T47D (cell line): ENCODE data around the gene WDR75.
"Not testable (repeated sequence)": the region's sequence is repeated elsewhere in the genome, so short reads cannot be mapped to it uniquely, and the experiment has no call there.

Experiments used
- DNase-seq, 2 experiments: peaks; one replicate each; pipeline versions ENCODE4 v3.0.0 to v3.0.0-alpha.2; 2011 to 2012; ENCODE audit warnings: low read depth in 1 of 2, low spot score in 1 of 2
- JUND ChIP-seq: IDR thresholded peaks from 2 replicates; pipeline ENCODE4 v1.6.1; 2012; ENCODE audit warnings: low read depth
- in situ Hi-C: cut with HindIII; loops from 2 replicates; pipeline ENCODE4 v1.10.0; 2016; ENCODE audit warnings: low sequenced_read_pairs, low pct_unique_long_range_greater_than_20kb

Gene WDR75

DNA sequence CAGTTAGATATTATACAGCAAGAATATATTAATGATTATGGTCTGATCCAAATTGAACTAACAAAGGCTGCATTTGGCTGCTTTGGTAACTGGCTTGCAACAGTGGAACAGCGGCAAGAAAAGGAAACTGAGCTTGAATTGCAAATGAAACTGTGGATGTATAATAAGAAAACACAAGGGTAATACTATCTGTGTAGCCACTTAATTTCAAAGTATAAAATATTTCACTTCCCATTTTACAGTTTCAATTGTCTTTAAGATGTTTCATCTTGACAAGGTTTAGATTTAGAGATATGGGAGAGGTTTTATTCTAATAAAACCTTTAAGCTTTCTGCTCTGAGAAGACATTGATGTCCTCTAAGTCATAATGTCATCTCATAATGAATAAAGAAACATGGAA lies 23.8 kb downstream of the WDR75 start:
- TF ChIP-seq JUND = no peak
- DNase-seq = no peak
- in situ Hi-C loops = no loop called here

GRCh38 chr2:189465478-189465877 lies 24.2 kb downstream of the WDR75 start:
- in situ Hi-C loops = no loop called here
- DNase-seq = no peak
- TF ChIP-seq JUND = no peak

DNA sequence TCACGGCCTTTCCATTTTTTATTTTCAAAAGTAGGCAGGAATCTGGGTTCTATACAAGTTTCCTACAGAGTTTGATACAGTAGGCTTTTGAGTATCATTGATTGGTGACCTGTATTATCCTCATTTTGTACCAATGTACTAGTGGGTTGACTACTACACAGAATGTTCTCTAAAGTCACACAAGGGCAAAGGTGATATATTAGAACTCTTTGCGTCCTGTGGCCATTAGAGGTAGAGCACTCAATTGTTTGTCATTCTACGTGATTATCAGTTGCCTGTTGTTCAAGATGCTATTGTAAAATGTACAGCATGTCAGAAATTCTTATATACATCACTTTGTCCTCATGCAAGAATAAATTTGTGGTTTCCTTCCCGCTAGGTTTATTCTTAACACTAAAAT lies 24.8 kb downstream of the WDR75 start:
- TF ChIP-seq JUND = no peak
- in situ Hi-C loops = no loop called here
- no peak for DNase-seq

- TF ChIP-seq JUND = no peak
- DNase-seq = peak in 1 of 2 experiments; percentile 68
- in situ Hi-C loops = no loop called here
These were observed 25.4 kb downstream of the WDR75 start for GRCh38 chr2:189466656-189467055.

DNA sequence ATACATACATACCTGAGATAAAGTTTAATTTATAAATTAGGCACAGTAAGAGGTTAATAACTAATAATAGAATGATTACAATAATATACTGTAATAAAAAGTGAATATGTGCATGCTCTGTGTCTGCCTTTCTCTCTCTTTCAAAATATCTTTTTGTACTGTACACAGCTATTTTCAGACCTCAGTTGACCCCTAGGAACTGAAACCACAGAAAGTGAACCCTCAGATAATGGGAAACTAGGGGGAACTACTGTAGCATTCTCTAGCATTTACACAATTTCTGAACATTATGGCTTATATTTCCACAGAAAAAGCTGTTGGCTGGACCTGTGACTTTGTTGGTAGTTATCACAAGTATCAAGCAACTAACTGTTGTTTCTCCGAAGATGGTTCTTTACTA lies 25.9 kb downstream of the WDR75 start:
- DNase-seq = no peak
- in situ Hi-C loops = no loop called here
- TF ChIP-seq JUND = no peak

GRCh38 chr2:189467593-189467992 lies 26.3 kb downstream of the WDR75 start:
- no peak for DNase-seq
- TF ChIP-seq JUND = no peak
- in situ Hi-C loops = no loop called here

GRCh38 chr2:189474526-189474925 lies 33.3 kb downstream of the WDR75 start:
- in situ Hi-C loops = no loop called here
- TF ChIP-seq JUND = no peak
- DNase-seq = no peak

GRCh38 chr2:189477756-189478155 lies 36.5 kb downstream of the WDR75 start:
- no peak for TF ChIP-seq JUND
- DNase-seq = no peak
- in situ Hi-C loops = no loop called here

DNA sequence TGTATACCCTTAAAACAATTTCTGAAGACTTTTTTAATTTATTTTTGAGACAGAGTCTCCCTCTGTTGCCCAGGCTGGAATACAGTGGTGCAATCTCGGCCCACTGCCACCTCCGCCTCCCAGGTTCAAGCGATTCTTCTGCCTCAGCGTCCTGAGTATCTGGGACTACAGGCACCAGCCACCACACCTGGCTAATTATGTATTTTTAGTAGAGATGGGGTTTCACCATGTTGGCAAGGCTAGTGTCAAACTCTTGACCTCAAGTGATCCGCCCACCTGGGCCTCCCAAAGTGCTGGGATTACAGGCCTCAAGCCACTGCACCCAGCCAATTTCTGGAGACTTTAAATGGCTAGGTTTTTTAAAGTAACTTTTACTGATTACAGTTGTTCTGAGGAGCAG lies 37.0 kb downstream of the WDR75 start:
- DNase-seq, in situ Hi-C loops: not testable (repeated sequence)

DNA sequence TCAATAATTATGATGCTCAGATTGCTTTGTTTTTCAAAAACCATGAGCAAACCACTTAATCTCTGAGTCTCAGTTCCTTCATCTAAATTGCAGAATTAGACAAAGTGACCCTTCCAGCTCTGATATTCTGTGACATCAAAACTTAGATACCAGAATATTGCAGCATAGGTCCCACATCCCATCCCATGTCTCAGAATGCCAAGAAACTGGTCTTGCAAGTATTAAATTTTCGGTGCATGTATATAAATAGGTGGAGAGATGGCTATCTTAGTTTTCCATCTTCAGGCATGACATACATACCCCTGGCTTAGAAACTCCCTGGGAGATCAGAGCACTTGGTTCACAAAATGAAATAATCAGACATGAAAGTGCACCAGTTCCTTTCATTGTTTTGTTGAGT lies 39.8 kb downstream of the WDR75 start:
- TF ChIP-seq JUND = no peak
- in situ Hi-C loops = no loop called here
- DNase-seq = peak in 1 of 2 experiments; percentile 66

- TF ChIP-seq JUND = no peak
- in situ Hi-C loops = no loop called here
- DNase-seq = no peak
These were observed 42.3 kb downstream of the WDR75 start for GRCh38 chr2:189483571-189483970.

DNA sequence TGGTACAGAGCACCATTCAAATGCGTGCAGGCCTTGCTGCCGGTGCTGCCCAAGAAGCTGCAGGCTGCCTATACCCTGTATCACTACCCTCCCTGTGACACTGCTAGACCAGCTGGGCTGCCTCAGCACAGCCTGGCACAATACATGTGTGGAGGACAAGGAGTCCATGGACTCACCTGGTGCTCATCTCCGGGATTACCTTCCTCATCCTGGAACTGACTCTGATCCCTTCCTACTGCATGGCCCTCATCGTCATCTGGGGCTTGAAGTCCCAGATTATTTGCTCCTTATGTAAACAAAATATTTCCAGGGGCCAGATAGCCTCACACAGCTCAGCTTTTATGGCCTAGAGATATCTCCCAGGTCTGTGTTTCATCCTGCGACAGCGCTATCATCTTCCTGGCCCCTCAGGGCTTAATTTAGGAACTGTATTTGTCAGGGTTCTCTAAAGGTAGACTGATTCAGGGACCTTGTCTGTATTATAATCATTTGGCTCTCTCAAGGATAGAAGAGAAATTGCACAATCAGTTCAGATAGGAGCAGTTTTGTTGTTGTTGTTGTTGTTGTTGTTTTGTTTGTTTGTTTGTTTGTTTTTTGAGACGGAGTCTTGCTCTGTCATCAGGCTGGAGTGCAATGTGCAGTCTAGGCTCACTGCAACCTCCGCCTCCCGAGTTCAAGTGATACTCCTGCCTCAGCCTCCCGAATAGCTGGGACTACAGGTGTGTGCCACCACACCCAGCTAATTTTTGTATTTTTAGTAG lies 42.9 kb downstream of the WDR75 start:
- DNase-seq = peak in 1 of 2 experiments; percentile 47
- in situ Hi-C loops = no loop called here

GRCh38 chr2:189485146-189485545 lies 43.9 kb downstream of the WDR75 start:
- in situ Hi-C loops = no loop called here
- peak in 1 of 2 experiments; percentile 86 for DNase-seq
- TF ChIP-seq JUND = peak; percentile 58

More for the DNA sequence above, 42.9 kb downstream of the WDR75 start:
- TF ChIP-seq JUND = no peak

GRCh38 chr2:189486237-189486770 lies 45.0 kb downstream of the WDR75 start:
- 0 out of 2 replicates have a peak, but pooled peaks have one; percentile 10 for TF ChIP-seq JUND
- in situ Hi-C loops = no loop called here
- DNase-seq = peak in 1 of 2 experiments; percentile 91
